ELR (cell line): ENCODE data around the gene TSC2.

ENCODE experiments used
- DNase-seq: peaks from one replicate; pipeline ENCODE4 v3.0.0-alpha.2; 2015; ENCODE audit warnings: low read depth

TSC2 gene

GRCh38 chr16:2071454-2072202 lies 23.8 kb downstream of the TSC2 start:
- no peak for DNase-seq

DNA sequence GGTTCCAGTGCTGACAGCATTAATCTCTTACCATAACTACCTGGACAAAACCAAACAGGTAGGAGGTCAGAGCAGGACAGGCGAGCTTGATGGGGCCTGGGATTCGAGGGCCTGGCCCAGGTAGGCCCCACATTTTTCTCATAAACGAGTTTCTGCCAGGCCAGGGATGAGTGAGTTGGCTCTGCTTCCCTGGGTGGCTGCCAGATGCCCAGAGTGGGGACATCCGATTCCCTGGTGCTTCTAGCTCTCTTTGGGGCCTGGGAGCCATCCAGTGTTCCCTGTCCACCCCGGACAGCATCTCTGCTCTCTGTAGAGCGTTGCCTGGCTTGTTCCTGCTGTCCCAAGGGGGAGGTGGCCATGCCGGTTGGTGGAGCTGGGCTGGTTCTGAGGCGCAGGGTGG lies 25.1 kb downstream of the TSC2 start:
- no peak for DNase-seq

- no peak for DNase-seq
Observed at GRCh38 chr16:2074071-2074470, 26.3 kb downstream of the TSC2 start.

GRCh38 chr16:2075631-2076030 lies 27.8 kb downstream of the TSC2 start:
- DNase-seq: no peak

DNA sequence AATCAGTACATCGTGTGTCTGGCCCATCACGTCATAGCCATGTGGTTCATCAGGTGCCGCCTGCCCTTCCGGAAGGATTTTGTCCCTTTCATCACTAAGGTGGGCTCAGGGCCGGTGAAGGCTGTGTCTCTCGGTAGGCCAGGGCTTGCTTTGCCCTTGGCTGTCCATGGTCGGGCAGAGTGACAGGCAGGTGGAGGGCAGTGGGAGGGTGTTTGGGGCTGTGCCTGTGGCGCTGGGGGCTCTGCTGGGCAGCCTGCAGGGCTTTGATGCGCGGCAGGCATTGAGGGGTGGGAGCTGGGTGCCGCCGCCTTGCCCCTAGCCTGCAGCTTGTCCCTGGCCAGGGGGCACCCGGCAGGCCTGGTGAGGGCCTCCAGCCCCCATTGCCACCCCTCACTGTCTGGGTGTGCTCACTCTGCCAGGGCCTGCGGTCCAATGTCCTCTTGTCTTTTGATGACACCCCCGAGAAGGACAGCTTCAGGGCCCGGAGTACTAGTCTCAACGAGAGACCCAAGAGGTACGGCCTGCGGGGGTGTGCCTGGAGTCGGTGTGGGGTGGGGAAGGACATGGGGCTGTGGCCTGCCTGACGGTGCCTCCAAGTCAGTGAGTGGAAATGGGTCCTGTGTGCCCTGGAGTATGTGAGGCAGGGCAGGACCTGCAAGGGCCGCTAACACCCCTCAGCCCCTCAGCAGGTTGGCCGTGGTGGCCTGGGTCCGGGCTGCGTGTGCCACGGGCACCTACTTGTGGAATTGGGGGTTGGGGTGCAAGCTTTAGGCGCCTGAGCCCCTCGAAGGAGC lies 28.5 kb downstream of the TSC2 start:
- DNase-seq: no peak

GRCh38 chr16:2077016-2077415 lies 29.2 kb downstream of the TSC2 start:
- no peak for DNase-seq

DNA sequence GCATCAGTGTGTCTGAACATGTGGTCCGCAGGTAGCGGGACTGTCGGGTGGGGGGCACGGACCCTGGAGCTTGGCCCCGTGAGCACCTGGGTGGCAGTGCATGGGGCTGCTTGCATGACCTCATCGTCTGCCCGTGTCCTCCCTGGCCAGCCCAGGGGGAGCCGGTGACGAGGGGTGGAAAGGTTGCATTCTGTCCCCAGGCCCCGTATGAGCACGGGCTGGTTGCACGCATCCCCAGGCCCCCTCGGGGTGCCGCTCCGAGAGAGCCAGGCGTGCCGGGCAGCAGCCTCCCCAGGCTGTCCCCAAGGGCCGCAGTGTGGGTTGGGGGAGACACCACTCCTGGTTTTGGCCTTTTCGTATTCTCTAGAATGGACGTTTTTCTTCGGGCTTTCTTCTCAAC lies 29.9 kb downstream of the TSC2 start:
- DNase-seq: no peak

DNA sequence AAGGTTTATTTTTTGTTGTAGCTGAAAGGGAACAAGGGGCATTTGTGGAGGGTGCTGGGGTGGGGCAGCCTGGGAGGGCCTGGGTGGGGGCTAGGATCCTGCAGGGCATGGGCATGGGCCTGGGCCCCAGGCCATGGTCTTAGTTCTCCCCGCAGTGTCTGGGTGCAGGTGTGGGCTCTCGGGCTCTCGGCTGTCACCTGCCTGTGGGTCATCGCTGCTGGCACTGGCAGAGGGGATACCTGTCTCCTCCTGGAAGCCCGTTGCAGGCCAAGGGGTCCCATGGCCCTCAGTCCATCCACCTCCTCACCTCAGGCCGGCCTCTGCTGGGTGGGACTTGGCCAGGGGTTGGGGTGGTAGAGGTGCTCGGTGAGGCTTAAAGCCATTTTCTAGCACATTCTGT lies 30.3 kb downstream of the TSC2 start:
- DNase-seq: no peak

- DNase-seq: no peak
Observed at GRCh38 chr16:2078691-2079090, 30.9 kb downstream of the TSC2 start.

DNA sequence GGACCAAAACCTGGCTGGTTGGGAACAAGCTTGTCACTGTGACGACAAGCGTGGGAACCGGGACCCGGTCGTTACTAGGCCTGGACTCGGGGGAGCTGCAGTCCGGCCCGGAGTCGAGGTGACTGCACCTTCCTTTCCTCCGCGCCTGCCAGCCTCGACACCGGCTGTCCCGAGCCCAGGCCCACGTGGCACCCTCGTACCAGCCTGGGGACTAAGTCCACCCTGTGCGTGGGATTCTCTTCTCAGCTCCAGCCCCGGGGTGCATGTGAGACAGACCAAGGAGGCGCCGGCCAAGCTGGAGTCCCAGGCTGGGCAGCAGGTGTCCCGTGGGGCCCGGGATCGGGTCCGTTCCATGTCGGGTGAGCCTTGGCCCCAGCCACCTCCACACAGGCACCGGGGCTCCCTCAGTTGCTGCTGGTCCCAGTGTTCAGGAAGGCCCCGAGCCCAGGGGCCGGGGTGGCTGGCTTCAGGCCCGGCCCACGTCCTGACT lies 31.6 kb downstream of the TSC2 start:
- DNase-seq: no peak

GRCh38 chr16:2079991-2080390 lies 32.2 kb downstream of the TSC2 start:
- DNase-seq: no peak

DNA sequence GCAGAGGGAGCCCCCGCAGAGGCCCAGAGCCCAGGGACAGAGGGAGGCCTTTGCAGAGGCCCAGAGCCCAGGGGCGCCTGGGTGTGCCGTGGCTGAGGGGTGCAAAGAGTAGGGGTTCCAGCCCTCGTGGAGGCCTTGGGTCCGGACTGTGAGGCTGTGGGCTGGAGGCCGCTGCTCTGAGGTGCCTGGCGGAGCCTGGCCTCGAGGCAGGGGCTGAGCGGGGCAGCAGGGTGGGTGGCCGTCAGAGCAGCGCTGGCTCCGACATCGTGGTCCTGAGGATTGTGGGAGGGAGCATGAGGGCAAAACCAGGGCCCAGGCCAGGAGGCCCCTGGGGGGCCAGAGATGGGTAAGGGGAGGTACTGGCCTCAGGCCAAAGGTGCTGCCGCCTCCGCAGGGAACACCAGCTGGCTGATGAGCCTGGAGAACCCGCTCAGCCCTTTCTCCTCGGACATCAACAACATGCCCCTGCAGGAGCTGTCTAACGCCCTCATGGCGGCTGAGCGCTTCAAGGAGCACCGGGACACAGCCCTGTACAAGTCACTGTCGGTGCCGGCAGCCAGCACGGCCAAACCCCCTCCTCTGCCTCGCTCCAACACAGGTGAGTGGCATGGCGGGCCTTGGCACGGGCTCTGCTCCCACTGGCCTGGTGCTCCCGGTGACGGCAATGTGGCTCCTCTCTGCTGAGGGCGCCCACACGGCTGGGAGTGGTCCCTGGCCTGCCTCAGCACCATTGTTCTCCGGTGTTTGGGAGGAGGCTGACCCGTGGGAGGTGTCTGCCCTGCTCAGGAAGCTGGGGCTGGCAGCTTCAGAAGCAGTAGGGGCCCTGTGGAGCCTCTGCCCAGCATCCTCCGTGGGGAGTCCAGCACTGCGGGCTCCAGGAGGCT lies 33.7 kb downstream of the TSC2 start:
- no peak for DNase-seq

DNA sequence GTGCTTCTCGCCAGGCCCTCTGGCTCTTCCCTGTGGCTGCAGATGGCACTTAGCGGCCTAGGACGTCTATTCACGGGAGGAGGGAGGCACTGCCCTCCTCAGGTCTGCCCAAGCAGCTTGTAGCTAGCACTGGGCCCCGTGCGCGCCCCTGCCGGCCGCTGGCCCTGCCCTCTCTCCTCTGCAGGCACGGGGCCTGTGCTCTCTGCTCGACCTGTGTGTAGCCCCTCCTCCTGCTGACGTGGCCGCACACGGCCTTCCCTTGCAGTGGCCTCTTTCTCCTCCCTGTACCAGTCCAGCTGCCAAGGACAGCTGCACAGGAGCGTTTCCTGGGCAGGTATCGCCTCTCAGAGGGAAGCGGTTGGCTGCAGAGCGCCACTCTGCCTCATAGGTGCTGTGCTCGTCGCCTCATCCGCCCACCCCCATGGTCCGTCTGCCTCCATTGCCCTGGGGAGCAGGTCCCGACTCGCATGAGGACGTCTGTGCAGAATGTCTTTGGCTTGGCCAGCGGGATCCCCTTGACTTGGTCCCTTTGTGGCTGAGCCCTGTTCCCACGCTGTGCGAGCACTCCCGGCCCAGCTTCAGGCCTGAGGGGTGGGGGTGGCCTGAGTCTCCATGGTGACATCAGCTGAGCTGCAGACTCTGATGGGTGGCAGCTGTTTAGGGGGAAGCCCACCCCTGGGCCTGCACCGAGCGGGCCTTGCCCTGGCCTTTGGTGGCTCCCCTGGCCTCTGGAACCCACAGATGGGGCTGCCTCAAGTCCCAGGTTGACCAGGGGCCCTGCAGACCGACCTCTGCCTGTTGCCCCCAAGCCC lies 34.6 kb downstream of the TSC2 start:
- no peak for DNase-seq

DNA sequence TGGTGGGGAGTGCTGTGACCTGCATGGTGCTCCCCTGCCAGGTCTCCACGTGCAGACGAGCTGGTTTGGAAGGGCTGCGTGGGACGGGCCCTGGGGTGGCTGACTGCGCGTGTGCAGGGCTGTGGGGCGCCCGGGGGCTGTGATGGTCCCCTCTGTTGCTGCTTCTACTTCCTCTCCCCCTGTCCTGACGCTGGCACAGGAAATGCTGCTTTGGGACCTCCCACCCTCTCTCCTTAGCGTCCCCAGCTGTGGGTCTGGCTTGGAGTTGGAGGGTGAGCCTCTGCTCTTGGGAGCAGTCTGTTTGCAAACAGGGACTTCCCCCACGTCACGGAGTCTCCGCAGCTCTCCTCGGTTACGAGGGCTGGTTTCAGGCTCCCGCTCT lies 35.2 kb downstream of the TSC2 start:
- no peak for DNase-seq

DNA sequence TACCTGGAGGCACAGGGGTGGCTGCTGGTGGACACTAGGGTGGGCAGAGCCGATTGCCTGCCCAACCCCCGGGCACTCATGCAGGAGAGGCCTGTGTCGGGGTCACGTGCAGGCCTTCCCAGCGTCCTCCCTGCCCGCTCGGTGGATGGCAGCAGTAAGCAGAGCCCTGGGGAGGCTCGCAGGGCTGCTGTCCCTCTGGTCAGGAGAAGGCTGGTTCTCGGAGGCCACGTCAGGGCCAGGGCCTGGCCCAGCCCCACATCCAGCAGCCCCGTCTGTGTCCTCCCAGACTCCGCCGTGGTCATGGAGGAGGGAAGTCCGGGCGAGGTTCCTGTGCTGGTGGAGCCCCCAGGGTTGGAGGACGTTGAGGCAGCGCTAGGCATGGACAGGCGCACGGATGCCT lies 35.6 kb downstream of the TSC2 start:
- DNase-seq: no peak

GRCh38 chr16:2083876-2084780 lies 36.3 kb downstream of the TSC2 start:
- no peak for DNase-seq

DNA sequence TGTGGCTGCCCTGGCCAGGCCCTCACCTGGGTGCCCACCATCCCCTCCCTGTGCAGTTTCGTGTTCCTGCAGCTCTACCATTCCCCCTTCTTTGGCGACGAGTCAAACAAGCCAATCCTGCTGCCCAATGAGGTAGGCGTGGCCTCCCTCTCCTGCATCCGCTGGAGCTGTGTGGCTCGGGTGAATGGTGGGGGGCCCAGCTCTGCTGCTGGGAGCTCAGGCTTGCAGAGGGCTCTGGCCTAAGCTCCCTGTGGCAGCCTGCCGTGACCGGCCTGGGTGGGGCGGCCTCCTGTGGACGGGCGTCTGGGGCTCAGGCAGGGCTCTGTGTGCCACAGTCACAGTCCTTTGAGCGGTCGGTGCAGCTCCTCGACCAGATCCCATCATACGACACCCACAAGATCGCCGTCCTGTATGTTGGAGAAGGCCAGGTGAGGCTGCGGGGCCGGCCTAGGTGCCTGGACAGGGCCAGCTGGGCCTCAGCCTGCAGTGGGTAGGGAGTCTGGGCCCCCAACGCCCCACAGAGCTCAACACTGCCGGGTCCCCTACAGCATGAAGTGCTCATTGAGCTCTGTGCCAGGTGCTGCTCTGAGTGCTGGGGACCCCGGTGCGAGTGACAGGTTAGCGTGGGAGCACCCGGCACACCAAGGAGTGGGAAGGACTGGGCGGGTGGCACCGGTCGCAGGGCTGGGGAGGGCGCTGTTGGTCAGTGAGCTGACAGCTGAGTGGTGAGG lies 37.3 kb downstream of the TSC2 start:
- no peak for DNase-seq

DNA sequence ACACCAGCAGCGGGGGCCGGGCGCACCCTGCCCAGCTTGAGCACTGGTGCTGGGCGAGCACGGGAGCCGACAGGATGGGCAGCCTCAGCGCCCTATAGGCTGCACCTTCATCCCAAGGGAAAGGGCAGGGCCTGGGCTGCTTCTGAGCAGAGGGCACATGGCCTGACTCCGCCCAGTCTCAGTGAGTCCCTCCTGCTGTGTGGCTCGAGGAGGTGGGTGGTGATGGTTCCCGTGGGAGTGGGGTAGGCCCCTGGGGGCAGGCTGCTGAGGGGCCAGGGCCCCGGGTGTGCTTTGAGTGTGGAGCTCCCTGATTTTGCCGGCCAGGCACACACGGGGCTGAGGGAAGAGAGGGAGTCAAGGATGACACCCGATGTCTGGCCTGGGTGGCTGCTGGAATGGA lies 37.9 kb downstream of the TSC2 start:
- no peak for DNase-seq

GRCh38 chr16:2086106-2086742 lies 38.4 kb downstream of the TSC2 start:
- no peak for DNase-seq
